Uterus (tissue), 2 donors: ENCODE results near the gene NLRP12.

Experiments
- POLR2A ChIP-seq, 2 donors: fragments of 450-650 bp; IDR thresholded peaks; one replicate each; pipeline ENCODE4 v1.6.1; 2016; ENCODE audit warnings: antibody characterized with exemption in 2 of 2, mild to moderate bottlenecking in 1 of 2, moderate library complexity in 1 of 2
- TF ChIP-seq, protein P1 (sequence below), 4 experiments: fragments of 200-600 bp in 2 of 4; fragments of 450-650 bp in 2 of 4; sonication (generic) in 2 of 4; IDR thresholded peaks; one replicate each; pipeline ENCODE4 v1.5.1; 2016 to 2019; ENCODE audit warnings: antibody characterized with exemption in 4 of 4, mild to moderate bottlenecking in 2 of 4, moderate library complexity in 1 of 4

DNA sequence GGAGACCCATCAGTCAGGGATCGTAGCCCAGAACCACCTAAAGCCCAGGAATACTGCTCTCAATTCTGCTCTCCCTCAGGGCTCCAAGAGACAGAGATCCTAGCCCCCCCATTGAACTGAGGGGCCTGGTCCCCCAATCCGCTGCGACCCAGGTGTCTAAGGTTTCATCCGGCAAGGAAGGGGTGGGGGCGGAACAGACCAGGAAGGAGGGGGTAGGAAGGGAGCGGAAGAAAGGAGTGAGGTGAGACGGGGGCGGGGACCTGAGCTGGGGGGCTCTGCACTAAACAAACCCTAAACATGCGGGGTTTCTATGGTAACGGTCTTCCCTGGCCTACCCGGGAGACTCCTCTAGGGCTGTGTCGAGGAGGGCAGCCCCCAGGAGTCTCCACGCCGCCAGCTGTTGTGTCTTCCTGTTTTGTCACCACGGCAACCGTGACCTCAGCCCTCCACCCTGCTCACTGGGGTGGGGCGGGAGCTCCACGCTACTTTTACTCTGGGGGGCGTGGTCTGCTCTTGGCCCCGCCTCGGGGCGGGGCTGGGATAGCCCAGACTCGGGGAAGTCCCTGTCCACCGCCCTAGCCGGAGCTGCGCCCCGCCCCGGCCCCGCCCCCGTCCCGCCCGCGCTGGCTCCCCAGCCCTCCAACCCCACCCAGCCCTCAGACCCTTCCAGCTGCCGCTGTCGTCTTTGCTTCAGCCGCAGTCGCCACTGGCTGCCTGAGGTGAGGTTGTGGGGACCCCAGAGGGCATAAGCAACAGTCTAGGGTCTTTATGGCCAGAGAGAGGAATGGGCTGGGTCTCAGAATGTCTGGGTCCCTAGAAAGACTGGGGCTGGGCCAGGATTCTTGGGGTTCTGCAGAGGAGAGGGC is 43.3 kb upstream of the NLRP12 start, which contains the start of gene MYADM:
- TF ChIP-seq, protein P1, sequence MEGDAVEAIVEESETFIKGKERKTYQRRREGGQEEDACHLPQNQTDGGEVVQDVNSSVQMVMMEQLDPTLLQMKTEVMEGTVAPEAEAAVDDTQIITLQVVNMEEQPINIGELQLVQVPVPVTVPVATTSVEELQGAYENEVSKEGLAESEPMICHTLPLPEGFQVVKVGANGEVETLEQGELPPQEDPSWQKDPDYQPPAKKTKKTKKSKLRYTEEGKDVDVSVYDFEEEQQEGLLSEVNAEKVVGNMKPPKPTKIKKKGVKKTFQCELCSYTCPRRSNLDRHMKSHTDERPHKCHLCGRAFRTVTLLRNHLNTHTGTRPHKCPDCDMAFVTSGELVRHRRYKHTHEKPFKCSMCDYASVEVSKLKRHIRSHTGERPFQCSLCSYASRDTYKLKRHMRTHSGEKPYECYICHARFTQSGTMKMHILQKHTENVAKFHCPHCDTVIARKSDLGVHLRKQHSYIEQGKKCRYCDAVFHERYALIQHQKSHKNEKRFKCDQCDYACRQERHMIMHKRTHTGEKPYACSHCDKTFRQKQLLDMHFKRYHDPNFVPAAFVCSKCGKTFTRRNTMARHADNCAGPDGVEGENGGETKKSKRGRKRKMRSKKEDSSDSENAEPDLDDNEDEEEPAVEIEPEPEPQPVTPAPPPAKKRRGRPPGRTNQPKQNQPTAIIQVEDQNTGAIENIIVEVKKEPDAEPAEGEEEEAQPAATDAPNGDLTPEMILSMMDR (IDR thresholded peaks at IDR 0.05): peak in 1 of 4 experiments; percentile 15
- TF ChIP-seq POLR2A (IDR thresholded peaks at IDR 0.05): peak; percentile 43 to 86
